Heart right ventricle (tissue), 16 donors: Measurements from ENCODE around the gene ALG2. TPM values are rescaled to one million over a fixed set of nuclear protein-coding genes. Genes with fewer than 3 reads are reported as not detected.

ENCODE experiments used
- ATAC-seq, 8 donors: fragments of 200-7000 bp; cut with Tn5 transposase; one replicate each; pipeline ENCODE4 v1.9.1; 2020; ENCODE audit warnings: mild to moderate bottlenecking in 8 of 8, moderate library complexity in 8 of 8, moderate number of reproducible peaks in 1 of 8
- DNase-seq, 2 donors: peaks; one replicate each; pipeline ENCODE4 v3.0.0-alpha.2; 2020
- H3K27ac ChIP-seq, 10 donors: fragments of 200-600 bp; sonication (generic) in 2 of 10; one replicate each; pipeline versions ENCODE4 v1.5.0 to v1.8.0; 2020 to 2022; ENCODE audit warnings: mild to moderate bottlenecking in 3 of 10
- H3K27me3 ChIP-seq, 7 donors: fragments of 200-600 bp; one replicate each; pipeline ENCODE4 v1.8.0; 2021 to 2022; ENCODE audit warnings: mild to moderate bottlenecking in 2 of 7
- H3K36me3 ChIP-seq, 9 donors: fragments of 200-600 bp; sonication (generic) in 1 of 9; one replicate each; pipeline versions ENCODE4 v1.5.0 to v1.8.0; 2020 to 2022; ENCODE audit warnings: mild to moderate bottlenecking in 2 of 9
- H3K4me1 ChIP-seq, 9 donors: fragments of 200-600 bp; sonication (generic) in 1 of 9; one replicate each; pipeline versions ENCODE4 v1.5.0 to v1.8.0; 2020 to 2022; ENCODE audit warnings: mild to moderate bottlenecking in 4 of 9
- H3K4me3 ChIP-seq, 10 donors: fragments of 200-600 bp; sonication (generic) in 2 of 10; one replicate each; pipeline versions ENCODE4 v1.5.0 to v1.8.0; 2020 to 2022; ENCODE audit warnings: mild to moderate bottlenecking in 7 of 10, moderate library complexity in 2 of 10
- H3K9me3 ChIP-seq, 11 donors: fragments of 200-600 bp in 10 of 11; sonication (generic) in 2 of 11; one replicate each; pipeline versions ENCODE4 v1.5.0 to v1.8.0; 2013 to 2022; ENCODE audit warnings: mild to moderate bottlenecking in 2 of 11, control low read depth in 1 of 11, moderate library complexity in 1 of 11
- WGBS, 2 donors: extraction: QIAGEN DNeasy Blood & Tissue Kit; methylation state at CpG; one replicate each; pipeline ENCODE4 v1.1.7; 2013; ENCODE audit warnings: inconsistent platforms in 1 of 2; 5-methylcytosine and 5-hydroxymethylcytosine counted together
- intact Hi-C, 10 donors: fragments of 100-400 bp; cut with DNase I; formaldehyde crosslinking; loops; one replicate each; pipeline versions ENCODE4 v1.11.1 to v1.14.2; 2022
- polyA plus RNA-seq, 2 donors: library from polyadenylated mRNA; stranded (reverse); fragments of 200-250 nt; gene quantifications; one replicate each; pipeline ENCODE4 v1.2.3, GENCODE V29; 2013
- total RNA-seq, 10 donors: library from RNA; stranded (reverse); fragmentation: NEBNext Ultra II Directional in 3 of 10; extraction: Animal tissue kit (Norgen Biotek cat#: 25700) in 3 of 10; gene quantifications; one replicate each; pipeline versions ENCODE4 v1.2.1 to v1.2.4, GENCODE V29; 2021 to 2023
- TF ChIP-seq, protein P1 (sequence below), 9 donors: fragments of 200-600 bp; sonication (generic) in 2 of 9; IDR thresholded peaks; one replicate each; pipeline versions ENCODE4 v1.5.0 to v1.8.0; 2021 to 2022; ENCODE audit warnings: antibody characterized with exemption in 9 of 9, mild to moderate bottlenecking in 5 of 9, moderate library complexity in 1 of 9
- donor health status: Arrhythmogenic right ventricular cardiomyopathy.
- donor health status: ischemic (EF 13 %, LVEDD 7.1; RV severe dilation, severe dysfunction).
- donor health status: healthy with polysubstance abuse.
- donor health status: DM: no; HTN: yes; CAD: no.
- donor health status: DM: no; HTN: no; CAD: no.
- donor health status: ischemic (EF 25% LVEDD 6.9; RV normal size, moderate dysfunction).
- donor health status: ischemic (EF 25% LVEDD 5.7; RV mildly dilated, moderate dysfunction).
- donor health status: healthy.
- donor health status: DM: yes; HTN: yes; CAD: no.
- donor health status: Ischemic cardiomyopathy.
- donor health status: ischemic (EF 35%, LVEDD 5.7; RV mildly dilated, moderate dysfunction).
- donor health status: nonischemic (EF 11% LVEDD 7.7; RV severe dilation, severe dysfunction).
- donor health status: DM: yes; HTN: yes; CAD: no.
- donor health status: PGD.
- donor health status: ischemic (EF 29% LVEDD 5.4; RV normal size, mild dysfunction).
- donor health status: nonischemic (EF 23%, LVEDD 6.1; RV moderate dilation, normal function).

ALG2 gene
- total and polyA plus RNA-seq, 12 donors: 10.6 to 27.3 (median 15.0) TPM

DNA sequence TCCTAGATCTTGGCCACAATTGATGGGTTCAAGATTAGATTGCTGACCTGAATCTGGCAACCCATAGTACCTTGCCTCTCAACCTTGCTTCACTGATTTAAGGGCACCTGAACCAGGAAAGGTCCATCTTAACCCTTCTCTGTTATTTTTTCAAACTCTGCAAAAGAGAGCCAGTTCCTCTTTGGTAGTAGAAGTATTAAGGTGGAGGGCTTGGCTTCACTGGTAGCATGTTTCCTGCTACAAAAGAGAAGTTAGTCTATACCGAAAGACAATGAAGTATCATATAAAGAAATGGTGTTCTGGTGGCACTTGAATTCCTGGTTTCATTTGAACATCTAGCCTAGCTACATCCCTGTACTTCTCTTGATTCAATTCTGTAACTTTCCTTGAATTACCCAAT is 8.5 kb downstream of the ALG2 start:
- Histone ChIP-seq H3K27ac (no peak overlapping the region), H3K36me3 (peaks cover 0 to 35% (median 0%) of the 10 kb centered on the region in 9 donors), H3K9me3 (peaks cover 0 to 14% (median 0%) of the 10 kb centered on the region in 11 donors), H3K4me3 (no peak overlapping the region), H3K4me1 (peaks cover 0 to 22% (median 10%) of the 10 kb centered on the region in 9 donors), H3K27me3 (no peaks in the 10 kb centered on the region)
- intact Hi-C loops: no loop called here
- DNase-seq: no peak
- TF ChIP-seq, protein P1, sequence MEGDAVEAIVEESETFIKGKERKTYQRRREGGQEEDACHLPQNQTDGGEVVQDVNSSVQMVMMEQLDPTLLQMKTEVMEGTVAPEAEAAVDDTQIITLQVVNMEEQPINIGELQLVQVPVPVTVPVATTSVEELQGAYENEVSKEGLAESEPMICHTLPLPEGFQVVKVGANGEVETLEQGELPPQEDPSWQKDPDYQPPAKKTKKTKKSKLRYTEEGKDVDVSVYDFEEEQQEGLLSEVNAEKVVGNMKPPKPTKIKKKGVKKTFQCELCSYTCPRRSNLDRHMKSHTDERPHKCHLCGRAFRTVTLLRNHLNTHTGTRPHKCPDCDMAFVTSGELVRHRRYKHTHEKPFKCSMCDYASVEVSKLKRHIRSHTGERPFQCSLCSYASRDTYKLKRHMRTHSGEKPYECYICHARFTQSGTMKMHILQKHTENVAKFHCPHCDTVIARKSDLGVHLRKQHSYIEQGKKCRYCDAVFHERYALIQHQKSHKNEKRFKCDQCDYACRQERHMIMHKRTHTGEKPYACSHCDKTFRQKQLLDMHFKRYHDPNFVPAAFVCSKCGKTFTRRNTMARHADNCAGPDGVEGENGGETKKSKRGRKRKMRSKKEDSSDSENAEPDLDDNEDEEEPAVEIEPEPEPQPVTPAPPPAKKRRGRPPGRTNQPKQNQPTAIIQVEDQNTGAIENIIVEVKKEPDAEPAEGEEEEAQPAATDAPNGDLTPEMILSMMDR (IDR thresholded peaks at IDR 0.05): no peak
- 88 to 100% methylated on average over 1 of the region's 1 CpG for WGBS, 2 donors
- ATAC-seq: no peak

DNA sequence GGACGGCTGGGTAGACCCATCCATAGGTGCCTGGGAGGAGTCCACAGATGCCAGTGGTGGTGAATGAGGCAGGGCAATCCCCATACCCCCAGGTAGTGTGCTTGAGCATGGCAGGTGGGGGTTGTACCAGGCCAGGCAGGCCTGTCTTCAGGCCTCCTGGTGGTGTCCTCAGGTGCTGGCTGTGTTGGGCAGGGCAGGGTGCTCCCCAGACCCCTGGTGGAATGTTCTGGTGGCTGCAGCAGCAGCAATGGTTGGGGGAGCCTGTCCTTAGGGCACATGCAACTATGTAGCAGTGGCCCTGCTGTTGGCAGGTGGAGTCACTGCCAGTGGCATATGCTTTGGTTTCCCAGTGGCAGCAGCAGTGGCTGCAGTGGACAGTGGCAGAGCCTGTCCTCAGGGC is 10.0 kb downstream of the ALG2 start:
- Histone ChIP-seq H3K4me1 (peaks cover 0 to 12% (median 0%) of the 10 kb centered on the region in 9 donors), H3K9me3 (peaks cover 0 to 14% (median 0%) of the 10 kb centered on the region in 11 donors), H3K27ac (no peak overlapping the region), H3K4me3 (no peak overlapping the region), H3K36me3 (peaks cover 0 to 21% (median 0%) of the 10 kb centered on the region in 9 donors), H3K27me3 (no peaks in the 10 kb centered on the region)
- intact Hi-C loops: no loop called here
- DNase-seq (no peak), ATAC-seq (peak in 3 of 8 donors; percentile 12 to 41 (median 18))
- TF ChIP-seq, protein P1 (IDR thresholded peaks at IDR 0.05): no peak
- WGBS, 2 donors: 94 to 100% methylated on average over 1 of the region's 1 CpG

DNA sequence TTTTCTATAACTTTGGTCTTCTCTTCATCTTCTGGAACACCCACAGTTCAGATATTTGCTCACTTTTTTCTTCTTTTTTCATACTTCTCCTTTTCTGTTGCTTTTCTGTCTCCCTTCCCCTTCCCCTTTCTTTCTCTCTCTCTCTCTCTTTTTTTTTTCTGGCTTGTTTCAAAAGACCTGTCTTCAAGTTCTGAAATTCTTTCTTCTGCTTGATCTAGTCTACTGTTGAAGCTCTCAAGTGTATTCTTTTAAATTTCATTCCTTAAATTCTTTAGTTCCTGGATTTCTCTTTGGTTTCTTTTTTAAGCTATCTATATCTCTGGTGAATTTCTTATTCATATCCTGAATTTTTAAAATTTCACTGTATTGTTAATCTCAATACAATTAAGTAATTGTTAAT is 11.2 kb downstream of the ALG2 start:
- no peaks in the 10 kb centered on the region for H3K27me3 ChIP-seq
- ATAC-seq (no peak), DNase-seq (no peak)
- peaks cover 0 to 12% (median 0%) of the 10 kb centered on the region in 9 donors for H3K4me1 ChIP-seq
- intact Hi-C loops: no loop called here
- peaks cover 0 to 16% (median 0%) of the 10 kb centered on the region in 9 donors for H3K36me3 ChIP-seq
- no peak overlapping the region for H3K4me3 ChIP-seq
- TF ChIP-seq, protein P1 (IDR thresholded peaks at IDR 0.05): no peak
- peaks cover 0 to 14% (median 0%) of the 10 kb centered on the region in 11 donors for H3K9me3 ChIP-seq
- no peak overlapping the region for H3K27ac ChIP-seq

DNA sequence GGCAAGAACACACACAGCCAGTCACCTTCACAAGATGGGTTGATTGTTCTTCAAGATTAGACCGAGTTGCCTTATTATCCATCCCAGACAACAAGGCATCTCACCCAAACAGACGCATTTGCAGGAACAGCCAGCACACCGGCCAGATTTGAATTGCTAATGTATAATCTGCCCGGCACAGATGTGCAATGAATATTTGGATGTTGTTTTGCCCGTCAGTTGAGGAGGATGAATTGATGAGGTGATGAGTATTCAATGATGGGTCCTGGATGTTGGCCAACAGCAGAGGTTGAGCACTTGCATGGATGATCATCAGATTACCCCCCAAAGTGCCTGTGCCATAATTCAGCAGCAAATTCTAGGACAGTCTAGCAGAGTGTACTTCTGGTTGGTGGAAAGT is 20.1 kb downstream of the ALG2 start:
- no peak overlapping the region for H3K4me3 ChIP-seq
- H3K27ac ChIP-seq: no peak overlapping the region
- H3K36me3 ChIP-seq: no peaks in the 10 kb centered on the region
- no peaks in the 10 kb centered on the region for H3K27me3 ChIP-seq
- TF ChIP-seq, protein P1 (IDR thresholded peaks at IDR 0.05): no peak
- no peak for ATAC-seq
- peaks cover 0 to 5% (median 0%) of the 10 kb centered on the region in 11 donors for H3K9me3 ChIP-seq
- no peak for DNase-seq
- WGBS, 2 donors: 72 to 73% methylated on average over 5 of the region's 5 CpGs
- H3K4me1 ChIP-seq: no peaks in the 10 kb centered on the region
- intact Hi-C loops: no loop called here
